ENCODE results near the gene GTF2F2. TPM values are rescaled to one million over a fixed set of nuclear protein-coding genes. Genes with fewer than 3 reads are reported as not detected.
"Not testable (repeated sequence)": the region's sequence is repeated elsewhere in the genome, so short reads cannot be mapped to it uniquely, and the experiment has no call there.

GTF2F2 gene
- total RNA-seq, 1 experiment from 2014 or later: 28.0 TPM

DNA sequence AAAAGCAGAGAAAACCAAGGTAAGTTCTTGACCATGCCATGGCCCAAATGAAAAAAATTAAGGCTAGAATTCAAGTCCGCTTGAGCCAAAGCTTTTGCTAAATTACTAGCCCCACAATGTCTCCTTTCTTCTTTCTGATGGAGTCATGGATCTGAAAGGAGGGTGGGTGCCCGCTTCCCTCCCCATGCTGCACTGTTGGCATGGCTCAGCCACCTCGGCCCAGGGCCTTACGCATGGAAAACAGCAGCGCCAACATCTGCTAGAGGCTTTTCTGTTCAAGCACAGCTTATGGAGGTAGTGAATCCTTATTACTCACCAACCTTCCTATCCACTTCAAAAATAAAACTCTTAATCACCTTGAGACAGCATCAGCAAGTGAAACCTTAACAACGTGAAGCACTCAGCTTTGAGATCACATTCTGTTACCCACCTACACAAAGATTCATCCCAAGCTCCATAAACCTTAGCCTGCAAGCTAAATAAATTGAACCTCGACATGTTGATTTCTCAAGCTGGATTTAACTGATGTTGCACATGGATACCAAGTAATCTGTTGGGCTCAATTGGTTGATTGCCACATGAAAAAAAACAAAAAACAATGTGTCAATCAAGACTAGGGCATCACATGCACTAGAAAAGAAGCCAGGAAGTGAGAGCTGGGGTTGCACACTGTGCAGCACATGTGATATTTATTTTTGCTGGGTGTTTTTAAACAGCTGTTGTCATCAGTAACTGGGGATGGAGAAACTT is 177.3 kb downstream of the GTF2F2 start:
- no peak overlapping the region for H3K4me3 ChIP-seq
- H3K9me3 ChIP-seq (replicated peaks): no peaks in the 10 kb centered on the region
- H3K36me3 ChIP-seq: no peaks in the 10 kb centered on the region
- H3K27ac ChIP-seq: no peak overlapping the region
- no peaks in the 10 kb centered on the region for H3K27me3 ChIP-seq
- H3K4me1 ChIP-seq: peaks cover 26% of the 10 kb centered on the region
- DNase-seq: peak in 1 of 2 experiments; percentile 38

DNA sequence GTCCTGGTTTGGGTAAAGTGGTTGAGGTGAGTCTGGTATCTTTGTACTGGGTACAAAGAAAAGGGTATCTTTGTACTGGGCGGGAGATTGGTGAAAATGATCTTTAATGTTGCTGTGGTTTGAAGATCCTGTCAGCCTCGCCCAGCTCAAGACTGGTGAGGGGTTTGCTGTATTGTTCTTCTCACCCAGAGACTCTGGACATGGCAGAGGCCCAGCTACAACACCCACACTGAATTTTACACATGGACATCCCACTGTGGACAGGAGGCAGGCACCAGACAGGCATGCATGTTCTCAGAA is 177.8 kb downstream of the GTF2F2 start:
- H3K4me3 ChIP-seq: no peak overlapping the region
- no peaks in the 10 kb centered on the region for H3K27me3 ChIP-seq
- no peaks in the 10 kb centered on the region for H3K36me3 ChIP-seq
- H3K9me3 ChIP-seq (replicated peaks): no peaks in the 10 kb centered on the region
- no peak overlapping the region for H3K27ac ChIP-seq
- peaks cover 26% of the 10 kb centered on the region for H3K4me1 ChIP-seq
- DNase-seq: no peak

DNA sequence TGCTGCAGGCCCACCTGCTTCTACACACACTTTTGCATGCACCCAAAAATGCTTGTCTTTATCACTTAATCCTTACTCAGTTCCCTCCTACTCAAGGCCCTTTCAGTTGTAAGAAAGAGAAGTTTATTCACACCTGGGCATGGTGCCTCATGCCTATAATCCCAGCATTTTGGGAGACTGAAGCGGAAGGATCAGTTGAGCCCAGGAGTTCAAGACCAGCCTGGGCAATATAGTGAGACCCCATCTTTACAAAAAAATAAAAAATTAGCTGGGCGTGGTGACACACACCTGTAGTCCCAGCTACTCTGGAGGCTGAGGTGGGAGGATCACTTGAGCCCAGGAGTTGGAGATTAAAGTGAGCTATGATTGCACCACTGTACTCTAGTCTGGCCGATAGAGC is 178.2 kb downstream of the GTF2F2 start:
- H3K4me3 ChIP-seq; H3K27ac ChIP-seq; DNase-seq; H3K27me3 ChIP-seq; H3K36me3 ChIP-seq; H3K9me3 ChIP-seq (replicated peaks): not testable (repeated sequence)
- peaks cover 26% of the 10 kb centered on the region for H3K4me1 ChIP-seq

DNA sequence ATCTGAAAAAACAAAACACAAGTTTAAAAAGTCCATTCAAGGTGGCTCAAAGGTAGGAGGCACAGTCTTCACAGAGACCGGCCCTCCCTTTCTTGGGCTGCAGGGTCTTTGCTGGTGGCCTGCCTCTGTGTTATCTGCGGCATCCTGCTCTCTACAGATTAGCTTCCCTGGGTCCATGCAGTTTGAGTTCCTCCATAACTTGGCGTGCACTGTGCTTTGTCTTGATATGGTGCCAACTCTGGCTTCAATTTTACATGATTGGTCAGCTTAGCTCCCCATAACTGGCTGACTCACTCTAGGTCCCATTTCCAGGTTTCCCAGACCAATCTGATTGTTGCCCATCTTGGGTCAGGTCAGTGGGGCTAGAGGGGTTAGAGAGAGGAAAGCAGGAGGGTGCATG is 178.9 kb downstream of the GTF2F2 start:
- no peak for DNase-seq
- no peaks in the 10 kb centered on the region for H3K27me3 ChIP-seq
- no peaks in the 10 kb centered on the region for H3K9me3 ChIP-seq (replicated peaks)
- H3K4me3 ChIP-seq: no peak overlapping the region
- H3K36me3 ChIP-seq: no peaks in the 10 kb centered on the region
- H3K4me1 ChIP-seq: peaks cover 26% of the 10 kb centered on the region
- no peak overlapping the region for H3K27ac ChIP-seq

DNA sequence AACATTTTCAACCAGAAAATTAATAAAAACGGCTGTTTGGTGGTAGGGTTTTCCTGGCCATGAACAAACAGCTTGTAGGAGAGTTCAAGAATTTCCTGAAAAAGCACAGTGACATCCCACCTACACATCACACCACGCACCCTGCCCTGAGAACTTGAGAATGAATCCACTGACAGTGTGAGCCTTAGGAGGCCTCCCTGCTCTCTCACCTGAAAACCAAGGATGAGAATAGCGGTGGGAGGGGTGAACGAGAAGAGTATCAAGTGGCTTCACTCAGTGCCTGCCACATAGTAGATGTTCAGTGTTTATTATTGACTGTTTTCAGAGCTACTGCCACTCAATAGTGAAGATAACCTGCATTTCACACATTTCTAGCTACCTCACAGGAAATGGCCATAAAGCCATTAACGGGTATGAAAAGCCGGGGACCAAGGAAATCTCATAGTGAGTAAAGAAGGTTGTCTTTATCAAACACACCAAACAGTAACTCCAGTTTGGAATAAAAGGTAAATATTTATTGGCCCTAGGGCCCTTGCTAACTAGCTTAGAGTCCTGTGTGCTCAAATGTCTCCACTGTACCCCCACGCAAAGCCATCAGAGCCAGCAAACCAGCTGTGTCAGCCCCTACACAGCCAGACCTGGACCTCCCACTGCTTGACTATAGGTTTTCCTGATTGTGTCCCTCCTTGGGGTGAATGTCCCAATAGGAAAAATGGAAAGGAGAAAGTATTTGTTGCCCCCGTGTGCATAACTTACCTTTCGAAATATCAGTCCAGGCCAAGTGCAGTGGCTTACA is 180.1 kb downstream of the GTF2F2 start:
- Histone ChIP-seq H3K36me3 (no peaks in the 10 kb centered on the region), H3K4me1 (peaks cover 24% of the 10 kb centered on the region), H3K27me3 (no peaks in the 10 kb centered on the region), H3K27ac (no peak overlapping the region), H3K4me3 (no peak overlapping the region), H3K9me3 (replicated peaks) (no peaks in the 10 kb centered on the region)
- no peak for DNase-seq

DNA sequence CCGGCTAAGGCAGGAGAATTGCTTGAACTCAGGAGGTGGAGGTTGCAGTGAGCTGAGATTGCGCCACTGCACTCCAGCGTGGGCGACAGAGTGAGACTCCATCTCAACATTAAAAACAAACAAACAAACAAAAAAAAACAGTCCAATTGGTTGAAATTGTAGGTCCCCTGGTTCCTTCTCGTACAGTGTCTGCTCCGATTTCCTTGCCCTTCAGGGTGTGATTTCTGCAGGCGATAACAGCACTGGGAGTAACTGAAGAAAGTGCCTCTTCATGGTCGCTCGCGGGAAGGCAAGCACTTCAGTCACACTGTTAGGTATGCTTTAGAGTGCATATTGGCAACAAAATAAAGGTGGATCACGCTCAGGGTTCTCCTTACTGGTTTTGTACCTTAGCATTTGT is 181.0 kb downstream of the GTF2F2 start:
- Histone ChIP-seq H3K27ac (no peak overlapping the region), H3K36me3 (no peaks in the 10 kb centered on the region), H3K27me3 (no peaks in the 10 kb centered on the region), H3K4me1 (peaks cover 17% of the 10 kb centered on the region), H3K4me3 (no peak overlapping the region), H3K9me3 (replicated peaks) (no peaks in the 10 kb centered on the region)
- no peak for DNase-seq

DNA sequence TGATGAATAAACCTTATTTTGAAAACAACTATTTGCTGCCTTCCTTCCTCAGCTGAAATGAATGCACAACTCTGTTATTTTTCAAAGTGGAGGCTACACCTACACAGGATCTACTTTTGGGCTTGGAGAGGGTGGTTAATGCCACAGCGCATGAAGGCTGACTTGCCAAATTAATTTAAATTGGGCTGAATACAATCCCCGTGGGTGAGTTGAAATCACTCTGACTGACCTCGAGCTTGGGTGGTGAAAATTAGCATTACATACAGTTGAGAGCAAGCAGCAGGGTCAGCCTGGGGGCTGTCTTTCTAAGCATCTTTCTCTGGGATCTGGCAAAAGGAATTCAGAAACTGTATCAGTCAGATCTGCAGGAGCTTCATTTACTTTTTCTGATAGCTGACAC is 182.2 kb downstream of the GTF2F2 start:
- no peaks in the 10 kb centered on the region for H3K27me3 ChIP-seq
- H3K36me3 ChIP-seq: no peaks in the 10 kb centered on the region
- H3K9me3 ChIP-seq (replicated peaks): no peaks in the 10 kb centered on the region
- no peak overlapping the region for H3K27ac ChIP-seq
- DNase-seq: no peak
- peaks cover 8% of the 10 kb centered on the region for H3K4me1 ChIP-seq
- no peak overlapping the region for H3K4me3 ChIP-seq

DNA sequence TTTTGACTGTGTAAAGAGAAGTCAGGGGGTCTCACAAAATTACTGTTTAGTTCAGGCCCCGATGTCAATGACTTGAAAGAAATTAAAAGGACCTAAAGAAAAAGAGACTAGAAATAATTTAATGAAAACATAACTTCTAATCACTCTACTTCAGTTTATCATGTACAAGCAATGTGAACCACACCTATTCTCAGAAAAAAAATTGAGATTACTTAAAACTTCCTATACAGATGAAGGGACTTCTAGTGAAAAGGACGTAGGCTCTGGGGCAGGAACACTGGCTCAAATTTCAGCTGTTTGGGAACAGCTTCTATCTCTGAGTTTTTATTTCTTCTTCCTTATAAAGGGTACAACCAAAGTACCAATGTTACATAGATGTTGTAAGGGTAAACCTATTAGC is 182.7 kb downstream of the GTF2F2 start:
- no peak for DNase-seq
- H3K27ac ChIP-seq: no peak overlapping the region
- H3K9me3 ChIP-seq (replicated peaks): no peaks in the 10 kb centered on the region
- no peaks in the 10 kb centered on the region for H3K36me3 ChIP-seq
- no peaks in the 10 kb centered on the region for H3K27me3 ChIP-seq
- H3K4me3 ChIP-seq: no peak overlapping the region
- H3K4me1 ChIP-seq: peaks cover 3% of the 10 kb centered on the region

DNA sequence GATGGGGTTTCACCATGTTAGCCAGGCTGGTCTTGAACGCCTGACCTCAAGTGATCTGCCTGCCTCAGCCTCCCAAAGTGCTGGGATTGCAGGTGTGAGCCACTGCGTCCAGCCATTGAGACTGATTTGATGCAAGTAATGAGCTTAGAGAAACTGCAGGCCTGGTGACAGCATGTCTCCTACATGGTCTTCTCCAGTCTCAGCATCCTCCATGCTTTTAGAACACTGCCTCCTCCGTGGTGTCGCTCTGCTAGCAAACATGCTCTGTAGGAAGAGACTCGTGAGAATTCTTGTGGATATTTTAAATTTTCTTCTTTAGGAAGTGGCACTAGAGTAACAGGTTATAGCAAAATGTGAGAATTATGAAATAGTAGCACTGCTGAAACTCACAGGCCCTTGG is 183.6 kb downstream of the GTF2F2 start:
- no peaks in the 10 kb centered on the region for H3K36me3 ChIP-seq

DNA sequence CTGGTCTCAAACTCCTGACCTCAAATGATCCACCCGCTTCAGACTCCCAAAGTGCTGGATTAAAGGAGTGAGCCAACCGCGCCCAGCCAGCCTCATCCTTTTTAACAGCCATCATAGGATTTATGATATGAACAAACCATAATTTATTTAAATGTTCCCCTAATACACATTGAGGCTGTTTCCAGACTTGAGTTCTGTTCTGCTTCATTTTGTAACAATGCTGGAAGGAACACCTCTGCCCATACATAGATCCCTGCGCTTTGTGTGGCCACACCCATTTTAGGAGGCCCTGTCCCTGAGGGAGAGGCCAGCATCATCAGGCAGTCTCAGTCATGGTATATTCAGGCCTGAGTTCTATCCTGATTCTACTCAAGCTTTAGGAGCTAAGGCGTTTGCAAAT is 184.8 kb downstream of the GTF2F2 start:
- H3K4me3 ChIP-seq: no peak overlapping the region
- no peak overlapping the region for H3K27ac ChIP-seq
- H3K4me1 ChIP-seq: no peaks in the 10 kb centered on the region
- no peaks in the 10 kb centered on the region for H3K27me3 ChIP-seq
- no peaks in the 10 kb centered on the region for H3K9me3 ChIP-seq (replicated peaks)
- H3K36me3 ChIP-seq: no peaks in the 10 kb centered on the region
- DNase-seq: no peak

More for the DNA sequence above, 183.6 kb downstream of the GTF2F2 start:
- H3K9me3 ChIP-seq (replicated peaks): no peaks in the 10 kb centered on the region
- no peaks in the 10 kb centered on the region for H3K27me3 ChIP-seq
- no peaks in the 10 kb centered on the region for H3K4me1 ChIP-seq
- DNase-seq: no peak
- no peak overlapping the region for H3K4me3 ChIP-seq
- no peak overlapping the region for H3K27ac ChIP-seq

DNA sequence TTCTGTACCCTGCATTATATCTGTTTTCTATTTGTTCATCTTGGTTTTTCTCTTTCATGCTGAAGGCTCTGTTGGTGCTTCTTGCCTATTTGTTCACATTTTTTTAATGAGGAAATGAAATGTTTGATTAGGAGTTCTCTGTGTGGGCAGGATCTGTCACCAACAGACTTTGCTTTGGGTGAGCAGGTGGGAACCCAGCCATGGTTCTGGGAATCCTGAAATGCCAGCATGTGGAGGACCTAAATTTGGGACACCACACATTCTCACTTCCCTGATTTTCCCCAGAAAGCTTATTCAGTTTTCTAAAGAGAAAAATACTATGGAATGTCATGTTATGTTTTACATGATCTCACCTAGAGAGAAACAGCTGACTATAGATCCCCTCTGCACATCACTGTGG is 186.7 kb downstream of the GTF2F2 start:
- Histone ChIP-seq H3K36me3 (no peaks in the 10 kb centered on the region), H3K4me3 (no peak overlapping the region), H3K4me1 (no peaks in the 10 kb centered on the region), H3K27me3 (no peaks in the 10 kb centered on the region), H3K27ac (no peak overlapping the region), H3K9me3 (replicated peaks) (no peaks in the 10 kb centered on the region)
- no peak for DNase-seq

DNA sequence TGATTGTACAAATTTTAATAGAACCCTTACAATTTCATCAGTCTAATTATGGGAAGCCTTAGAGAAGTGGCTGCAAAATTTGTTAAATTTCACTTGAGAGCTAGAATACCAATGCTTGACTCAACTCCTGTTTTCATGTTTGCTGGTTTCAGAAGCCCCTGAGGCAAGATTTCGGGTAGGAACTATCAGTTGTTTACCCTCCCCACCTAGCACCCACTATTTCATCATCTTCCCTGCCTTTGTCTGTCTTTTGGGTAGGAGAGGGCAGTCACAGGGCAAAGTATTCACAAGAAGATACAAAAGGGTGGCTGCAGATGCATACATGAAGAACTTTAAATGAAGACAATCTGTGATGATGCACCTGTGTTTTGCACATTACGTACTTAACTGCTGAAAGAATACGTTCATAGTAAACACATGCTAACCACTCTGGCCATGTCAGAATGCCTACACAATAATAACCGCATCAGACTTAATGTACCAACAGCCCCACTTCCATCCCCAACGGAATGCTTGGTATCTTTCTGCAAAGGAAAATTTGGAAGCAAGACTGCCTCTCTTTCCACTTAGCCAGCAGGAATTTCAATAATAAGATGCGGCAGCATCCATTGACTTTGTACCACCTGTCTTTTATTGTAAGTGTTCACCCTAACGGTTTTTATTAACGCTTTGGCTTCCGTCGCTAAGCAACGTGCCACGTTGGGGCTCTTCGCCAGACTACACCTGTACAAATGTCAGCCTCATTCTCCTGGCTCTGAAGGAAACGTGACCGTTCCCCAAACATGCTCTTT is 190.2 kb downstream of the GTF2F2 start:
- no peak overlapping the region for H3K4me3 ChIP-seq
- no peak for DNase-seq
- H3K36me3 ChIP-seq: no peaks in the 10 kb centered on the region
- H3K27ac ChIP-seq: no peak overlapping the region
- no peaks in the 10 kb centered on the region for H3K27me3 ChIP-seq
- no peaks in the 10 kb centered on the region for H3K9me3 ChIP-seq (replicated peaks)
- H3K4me1 ChIP-seq: no peaks in the 10 kb centered on the region

DNA sequence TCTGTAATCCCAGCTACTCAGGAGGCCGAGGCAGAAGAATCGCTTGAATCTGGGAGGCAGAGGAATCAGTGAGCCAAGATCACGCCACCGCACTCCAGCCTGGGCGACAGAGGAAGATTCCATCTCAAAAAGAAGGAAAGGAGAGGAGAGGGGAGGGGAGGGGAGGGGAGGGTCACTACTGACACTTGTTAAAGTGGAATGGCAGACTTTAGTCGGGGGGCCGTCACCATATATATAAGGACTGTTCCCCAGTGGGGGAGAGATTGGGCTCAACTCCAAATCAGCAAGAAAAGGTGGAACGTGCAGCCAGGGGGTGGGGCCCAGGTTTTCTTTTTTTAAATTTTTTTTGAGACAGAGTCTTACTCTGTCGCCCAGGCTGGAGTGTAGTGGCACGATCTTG is 194.5 kb downstream of the GTF2F2 start:
- DNase-seq: no peak
- Histone ChIP-seq H3K4me3 (no peak overlapping the region), H3K27me3 (no peaks in the 10 kb centered on the region), H3K27ac (no peak overlapping the region), H3K36me3 (no peaks in the 10 kb centered on the region), H3K9me3 (replicated peaks) (no peaks in the 10 kb centered on the region), H3K4me1 (no peaks in the 10 kb centered on the region)

DNA sequence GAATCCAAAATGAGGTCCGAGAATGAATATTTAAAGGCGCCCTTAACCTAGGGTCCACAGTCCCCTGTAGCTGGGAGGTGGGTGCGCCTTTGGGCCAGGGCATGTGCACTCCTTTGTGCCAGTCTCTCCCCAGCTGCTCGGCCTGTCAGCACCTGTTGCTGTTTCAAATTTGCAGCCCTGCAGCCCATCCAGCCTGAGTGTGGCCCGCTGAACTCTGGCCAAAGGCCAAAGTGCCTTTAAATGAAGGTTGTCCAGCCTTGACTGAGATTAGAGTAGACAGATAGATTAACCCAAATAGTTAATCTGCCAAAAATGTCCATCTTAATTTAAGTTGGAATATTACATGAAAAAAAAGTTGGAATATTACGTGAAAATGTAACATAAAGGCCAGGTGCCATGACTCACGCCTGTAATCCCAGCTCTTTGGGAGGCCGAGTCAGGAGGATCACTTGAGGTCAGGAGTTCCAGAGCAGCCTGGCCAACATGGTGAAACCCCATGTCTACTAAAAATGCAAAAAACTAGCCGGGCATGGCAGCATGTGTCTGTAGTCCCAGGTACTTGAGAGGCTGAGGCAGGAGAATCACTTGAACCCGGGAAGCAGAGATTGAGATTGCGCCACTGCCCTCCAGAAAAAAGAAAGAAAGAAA is 195.3 kb downstream of the GTF2F2 start:
- DNase-seq: peak; percentile 57 to 65
- H3K4me3 ChIP-seq: no peak overlapping the region
- no peaks in the 10 kb centered on the region for H3K4me1 ChIP-seq
- H3K27ac ChIP-seq: no peak overlapping the region
- no peaks in the 10 kb centered on the region for H3K9me3 ChIP-seq (replicated peaks)
- no peaks in the 10 kb centered on the region for H3K27me3 ChIP-seq
- H3K36me3 ChIP-seq: no peaks in the 10 kb centered on the region

DNA sequence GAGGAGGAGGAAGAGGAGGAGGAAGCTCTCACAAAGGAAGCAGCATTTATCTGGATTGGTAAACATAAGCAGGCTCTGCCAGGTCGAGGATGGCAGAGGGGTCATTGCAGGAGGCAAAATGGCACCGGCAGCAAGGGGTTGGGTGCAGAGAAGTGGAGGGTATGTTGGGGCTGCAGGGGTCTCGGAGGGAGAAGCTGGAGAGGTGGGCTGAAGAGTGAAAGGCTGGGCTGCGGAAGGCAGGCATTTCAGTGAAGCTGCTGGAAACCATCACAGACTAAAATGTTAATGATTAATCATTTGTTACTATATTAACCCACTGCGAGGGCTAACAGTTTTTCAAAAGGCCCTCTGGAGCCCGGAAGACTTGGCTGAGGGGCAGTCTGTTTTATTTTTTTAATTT is 196.0 kb downstream of the GTF2F2 start:
- Histone ChIP-seq H3K4me3 (no peak overlapping the region), H3K27ac (no peak overlapping the region), H3K36me3 (no peaks in the 10 kb centered on the region), H3K9me3 (replicated peaks) (no peaks in the 10 kb centered on the region), H3K27me3 (no peaks in the 10 kb centered on the region), H3K4me1 (no peaks in the 10 kb centered on the region)
- DNase-seq: no peak

Data from SJCRH30 (cell line).